Measurements from ENCODE around the gene CLCN1. TPM values are rescaled to one million over a fixed set of nuclear protein-coding genes. Genes with fewer than 3 reads are reported as not detected.
A peak's percentile ranks its signal among the peaks of the same experiment; 100 is the strongest.

Gene CLCN1
- polyA plus RNA-seq, 2 of the 4 experiments (the other 2 are of a cell fraction) = 0.08 TPM; not detected in 1

- WGBS (ENCODE audit: missing lambda C conversion rate) = 83% methylated on average over 4 of the region's 4 CpGs
- Histone ChIP-seq H3K4me1 (peaks cover 19% of the 10 kb centered on the region), H3K27ac (no peak overlapping the region), H3K4me3 (no peak overlapping the region), H3K4me2 (no peak overlapping the region), H3K9me3 (no peaks in the 10 kb centered on the region)
- ATAC-seq = peak; percentile 61 to 64; a peak in 4 of 6 replicates
- TF ChIP-seq HMGXB4 (CRISPR knock-in tag; IDR thresholded peaks at IDR 0.05; ENCODE audit: borderline replicate concordance) (no peak), RAD21 (conservative IDR thresholded peaks at IDR 0.05 in 1 of 2, IDR thresholded peaks at IDR 0.05 in 1 of 2) (peak; percentile 11 to 27; a peak in 1 of 5 replicates), CTCF (IDR thresholded peaks at IDR 0.05) (peak; percentile 13; the same call in 2 of the 3 replicates)
- DNase-seq (ENCODE audit: low read depth in 1 of 2, low spot score in 1 of 2) = no peak
- POLR2A ChIA-PET = no interaction called here
- FAIRE-seq = no peak
- CTCF ChIA-PET = interaction anchor here (1.5 to 3.1 kb wide), 4 partner anchors 28 to 57 kb away, joined by 4 to 9 read pairs (median 4); partner anchors contain the start of gene CLCN1
Measured at GRCh38 chr7:143373255-143373794, 57.4 kb downstream of the CLCN1 start.

- Histone ChIP-seq H3K4me2 (no peak overlapping the region), H3K4me3 (no peak overlapping the region), H3K9me3 (no peaks in the 10 kb centered on the region), H3K27ac (no peak overlapping the region), H3K4me1 (peaks cover 24% of the 10 kb centered on the region)
- no peak for TF ChIP-seq ZSCAN20 (CRISPR knock-in tag; IDR thresholded peaks at IDR 0.05)
- no peak for TF ChIP-seq ATOH8 (CRISPR knock-in tag; IDR thresholded peaks at IDR 0.05; ENCODE audit: low read depth)
- no peak for TF ChIP-seq POLR2AphosphoS2 (conservative IDR thresholded peaks at IDR 0.05; ENCODE audit: low read length)
- no peak for TF ChIP-seq FOXS1 (CRISPR knock-in tag; IDR thresholded peaks at IDR 0.05)
- TF ChIP-seq BHLHE40 (IDR thresholded peaks at IDR 0.05; ENCODE audit: low read depth, low read length) = no peak
- TF ChIP-seq CHD2 (IDR thresholded peaks at IDR 0.05; ENCODE audit: low read length, partially characterized antibody) = no peak
- no peak for TF ChIP-seq NR3C1 (IDR thresholded peaks at IDR 0.05)
- TF ChIP-seq JUNB (IDR thresholded peaks at IDR 0.05) = no peak
- no peak for ATAC-seq
- ChIA-PET CTCF (interaction anchor here (0.6 to 3.1 kb wide), 5 partner anchors 29 to 1107 kb away, joined by 3 to 9 read pairs (median 4); partner anchors contain the start of gene CLCN1), POLR2A (no interaction called here)
- no peak for FAIRE-seq
- no peak for DNase-seq (ENCODE audit: low read depth in 1 of 2, low spot score in 1 of 2)
- 89% methylated on average over 5 of the region's 5 CpGs for WGBS (ENCODE audit: missing lambda C conversion rate)
Measured at GRCh38 chr7:143374561-143374960, 58.6 kb downstream of the CLCN1 start.

- CTCF ChIA-PET = interaction anchor here (1.4 to 3.1 kb wide), 4 partner anchors 30 to 135 kb away, joined by 4 to 9 read pairs (median 5); no protein-coding TSS in a partner anchor
- Histone ChIP-seq H3K4me1 (peaks cover 21% of the 10 kb centered on the region), H3K4me3 (no peak overlapping the region), H3K27ac (no peak overlapping the region), H3K4me2 (no peak overlapping the region), H3K9me3 (no peaks in the 10 kb centered on the region)
- DNase-seq (ENCODE audit: low read depth in 1 of 2, low spot score in 1 of 2) (no peak), ATAC-seq (no peak), FAIRE-seq (no peak)
- 84% methylated on average over 7 of the region's 7 CpGs for WGBS (ENCODE audit: missing lambda C conversion rate)
- POLR2A ChIA-PET = no interaction called here
- TF ChIP-seq KDM5A (IDR thresholded peaks at IDR 0.05) (no peak), RAD21 (conservative IDR thresholded peaks at IDR 0.05 in 1 of 2, IDR thresholded peaks at IDR 0.05 in 1 of 2) (no peak), RCOR1 (IDR thresholded peaks at IDR 0.05; ENCODE audit: low read depth, low read length) (no peak), CTCF (IDR thresholded peaks at IDR 0.05) (no peak), HDAC2 (IDR thresholded peaks at IDR 0.05) (no peak), ZFP36 (IDR thresholded peaks at IDR 0.05; ENCODE audit: borderline replicate concordance, partially characterized antibody) (no peak), POLR2AphosphoS2 (conservative IDR thresholded peaks at IDR 0.05; ENCODE audit: low read length) (no peak), RARB (CRISPR knock-in tag; IDR thresholded peaks at IDR 0.05) (no peak), HES2 (IDR thresholded peaks at IDR 0.05) (no peak), NFE2L2 (conservative IDR thresholded peaks at IDR 0.05; ENCODE audit: low read length) (no peak), USF2 (IDR thresholded peaks at IDR 0.05) (no peak), PHF8 (IDR thresholded peaks at IDR 0.05; ENCODE audit: borderline replicate concordance, low read depth) (no peak)
Measured at GRCh38 chr7:143375298-143376034, 59.6 kb downstream of the CLCN1 start.
